ENCODE data around the gene AIMP2. TPM values are rescaled to one million over a fixed set of nuclear protein-coding genes. Genes with fewer than 3 reads are reported as not detected.
"Not testable (repeated sequence)": the region's sequence is repeated elsewhere in the genome, so short reads cannot be mapped to it uniquely, and the experiment has no call there.

Gene AIMP2
- total RNA-seq, result 61.3 and 62.3 TPM in 2 replicates

- DNase-seq, result peak; percentile 99
Measured at GRCh38 chr7:6008668-6009611, at the start of gene AIMP2, which contains the start of gene PMS2. TSS of gene AIMP2 (plus strand) at chr7:6009272. CDS start at chr7:6009364, 92 bp downstream. TSS of gene PMS2 (minus strand) at chr7:6009049. CDS start at chr7:6009019, 30 bp downstream.

GRCh38 chr7:5963205-5963604 lies 45.9 kb upstream of the AIMP2 start:
- DNase-seq, result not testable (repeated sequence)

- DNase-seq, result not testable (repeated sequence)
Measured at GRCh38 chr7:5963810-5964209, 45.3 kb upstream of the AIMP2 start.

GRCh38 chr7:5970347-5970911 lies 38.6 kb upstream of the AIMP2 start, which contains the start of gene RSPH10B:
TSS of gene RSPH10B (minus strand) at chr7:5970689. CDS start at chr7:5967116, 3,573 bp downstream.
- not testable (repeated sequence) for DNase-seq

GRCh38 chr7:5973580-5973979 lies 35.5 kb upstream of the AIMP2 start:
- DNase-seq, result not testable (repeated sequence)

- DNase-seq, result not testable (repeated sequence)
Measured at GRCh38 chr7:5979680-5980314, 29.3 kb upstream of the AIMP2 start.

GRCh38 chr7:5987061-5987460 lies 22.0 kb upstream of the AIMP2 start:
- not testable (repeated sequence) for DNase-seq

- DNase-seq, result peak; percentile 76
Measured at GRCh38 chr7:5997210-5997808, 11.8 kb upstream of the AIMP2 start.

GRCh38 chr7:6007386-6007785 lies 1.7 kb upstream of the AIMP2 start:
- DNase-seq, result no peak

GRCh38 chr7:6007835-6008590 lies 1.1 kb upstream of the AIMP2 start:
- DNase-seq, result not testable (repeated sequence)

- DNase-seq, result not testable (repeated sequence)
Measured at GRCh38 chr7:6010370-6010769, 1.3 kb downstream of the AIMP2 start.

GRCh38 chr7:6011541-6011940 lies 2.5 kb downstream of the AIMP2 start:
- no peak for DNase-seq

GRCh38 chr7:6012355-6013104 lies 3.5 kb downstream of the AIMP2 start:
- DNase-seq, result no peak

- no peak for DNase-seq
Measured at GRCh38 chr7:6015917-6016652, 7.0 kb downstream of the AIMP2 start.

GRCh38 chr7:6016653-6016966 lies 7.5 kb downstream of the AIMP2 start:
- DNase-seq, result no peak

GRCh38 chr7:6020371-6021286 lies 11.6 kb downstream of the AIMP2 start:
- no peak for DNase-seq

GRCh38 chr7:6022707-6023106 lies 13.6 kb downstream of the AIMP2 start:
- no peak for DNase-seq

GRCh38 chr7:6023974-6024435 lies 14.9 kb downstream of the AIMP2 start:
- no peak for DNase-seq
